HT1080 (cell line): ENCODE data around the gene MAST3. TPM values are rescaled to one million over a fixed set of nuclear protein-coding genes. Genes with fewer than 3 reads are reported as not detected.
"Not testable (repeated sequence)": the region's sequence is repeated elsewhere in the genome, so short reads cannot be mapped to it uniquely, and the experiment has no call there.

ENCODE experiments used
- DNase-seq: peaks from one replicate; pipeline ENCODE4 v3.0.0-alpha.2; 2015; ENCODE audit warnings: low read depth
- total RNA-seq: library from RNA; depleted of rRNA; stranded (reverse); fragments of >200 nt; shearing (Covaris generic); gene quantifications from 2 replicates; pipeline ENCODE4 v1.2.3, GENCODE V29; 2014

MAST3 gene
- total RNA-seq, 1 experiment from 2014 or later = 2.3 TPM

DNA sequence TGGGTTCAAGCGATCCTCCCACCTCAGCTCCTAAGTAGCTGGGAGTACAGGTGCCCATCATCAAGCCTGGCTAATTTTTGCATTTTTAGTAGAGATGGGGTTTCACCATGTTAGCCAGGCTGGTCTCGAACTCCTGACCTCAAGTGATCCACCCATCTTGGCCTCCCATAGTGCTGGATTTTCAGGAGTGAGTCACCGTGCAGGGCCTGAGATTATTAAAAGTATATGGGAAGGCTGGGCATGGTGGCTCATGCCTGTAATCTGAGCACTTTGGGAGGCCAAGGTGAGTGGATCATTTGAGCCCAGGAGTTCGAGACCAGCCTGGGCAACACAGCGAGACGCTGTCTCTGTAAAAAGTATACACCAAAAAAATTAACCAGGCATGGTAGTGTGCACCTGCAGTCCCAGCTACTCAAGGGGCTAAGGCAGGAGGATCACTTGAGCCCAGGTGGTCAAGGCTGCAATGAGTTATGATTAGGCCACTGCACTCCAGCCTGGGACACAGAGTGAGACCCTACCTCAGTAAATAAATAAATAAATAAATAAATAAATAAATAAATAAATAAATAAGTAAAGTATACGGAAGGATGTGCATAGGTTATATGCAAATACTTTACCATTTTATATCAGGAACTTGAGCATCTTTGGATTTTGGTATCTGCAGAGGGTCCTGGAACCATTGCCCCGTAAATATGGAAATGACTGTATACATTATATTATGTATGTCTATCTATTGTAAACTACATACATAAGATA is 11.7 kb upstream of the MAST3 start:
- DNase-seq = no peak

DNA sequence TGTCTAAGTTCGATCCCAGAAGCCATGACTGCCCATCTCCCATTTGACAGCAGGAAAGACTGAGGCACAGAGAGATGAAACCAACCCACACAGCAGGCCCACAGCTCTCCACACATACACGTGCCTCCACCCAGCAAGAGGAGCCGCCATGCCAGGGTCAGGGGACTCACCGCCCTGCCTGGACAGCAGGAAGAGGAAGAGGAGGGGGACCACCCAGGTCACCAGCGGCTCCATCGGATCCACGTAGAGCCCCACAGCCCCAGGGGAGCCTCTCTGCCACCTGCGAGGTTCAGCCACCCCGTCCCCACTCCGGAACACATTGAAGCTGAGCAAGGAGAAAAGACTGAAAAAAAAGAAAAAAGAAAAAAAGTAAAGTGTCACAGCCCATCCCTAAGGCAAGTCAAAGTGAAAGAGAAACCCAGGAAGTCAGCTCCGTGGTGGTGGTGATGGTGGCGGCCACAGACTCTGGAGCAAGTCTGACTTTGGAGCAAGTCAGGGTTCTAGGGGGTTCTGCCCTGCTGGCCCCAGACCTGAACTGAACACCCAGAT is 10.9 kb upstream of the MAST3 start, which contains the start of gene IL12RB1:
Gene IL12RB1 (minus strand): TSS at position 345 of the 549 bp plus-strand sequence. CDS start 111 bp downstream, at position 234.
- peak; percentile 26 for DNase-seq

DNA sequence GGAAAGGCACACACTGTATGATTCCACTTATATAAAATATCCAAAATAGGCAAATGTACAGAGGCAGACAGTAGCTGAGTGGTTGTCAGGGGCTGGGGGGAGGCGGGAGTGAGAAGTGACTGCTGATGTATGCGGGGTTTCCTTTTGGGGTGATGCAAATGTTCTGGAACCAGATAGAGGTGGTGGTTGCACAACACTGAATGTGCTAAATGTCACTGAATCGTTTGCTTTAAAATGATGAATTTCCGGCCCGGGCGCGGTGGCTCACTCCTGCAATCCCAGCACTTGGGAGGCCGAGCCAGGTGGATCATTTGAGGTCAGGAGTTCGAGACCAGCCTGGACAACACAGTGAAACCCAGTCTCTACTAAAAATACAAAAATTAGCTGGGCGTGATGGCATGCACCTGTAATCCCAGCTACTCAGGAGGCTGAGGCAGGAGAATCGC is 8.5 kb upstream of the MAST3 start:
- DNase-seq = peak; percentile 45

DNA sequence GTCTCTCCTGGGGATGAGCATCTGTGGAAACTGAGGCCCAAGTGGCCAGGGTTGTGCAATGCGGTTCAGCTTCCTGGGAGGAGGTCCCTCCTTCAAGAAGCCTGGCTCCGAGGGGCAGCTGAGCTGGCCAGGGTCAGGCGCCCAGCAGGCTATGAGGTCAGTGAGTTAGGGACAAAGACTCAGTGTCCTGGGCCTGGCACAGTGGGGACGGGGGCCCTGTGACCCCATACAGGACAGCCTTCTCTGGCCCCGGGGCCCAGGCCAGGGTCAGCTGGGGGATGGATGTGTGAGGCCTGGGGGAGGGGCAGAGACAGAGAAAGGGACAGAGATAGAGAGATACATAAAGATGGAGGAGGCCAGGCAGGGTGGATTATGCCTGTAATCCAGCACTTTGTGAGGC is 7.9 kb upstream of the MAST3 start:
- peak; percentile 28 for DNase-seq

DNA sequence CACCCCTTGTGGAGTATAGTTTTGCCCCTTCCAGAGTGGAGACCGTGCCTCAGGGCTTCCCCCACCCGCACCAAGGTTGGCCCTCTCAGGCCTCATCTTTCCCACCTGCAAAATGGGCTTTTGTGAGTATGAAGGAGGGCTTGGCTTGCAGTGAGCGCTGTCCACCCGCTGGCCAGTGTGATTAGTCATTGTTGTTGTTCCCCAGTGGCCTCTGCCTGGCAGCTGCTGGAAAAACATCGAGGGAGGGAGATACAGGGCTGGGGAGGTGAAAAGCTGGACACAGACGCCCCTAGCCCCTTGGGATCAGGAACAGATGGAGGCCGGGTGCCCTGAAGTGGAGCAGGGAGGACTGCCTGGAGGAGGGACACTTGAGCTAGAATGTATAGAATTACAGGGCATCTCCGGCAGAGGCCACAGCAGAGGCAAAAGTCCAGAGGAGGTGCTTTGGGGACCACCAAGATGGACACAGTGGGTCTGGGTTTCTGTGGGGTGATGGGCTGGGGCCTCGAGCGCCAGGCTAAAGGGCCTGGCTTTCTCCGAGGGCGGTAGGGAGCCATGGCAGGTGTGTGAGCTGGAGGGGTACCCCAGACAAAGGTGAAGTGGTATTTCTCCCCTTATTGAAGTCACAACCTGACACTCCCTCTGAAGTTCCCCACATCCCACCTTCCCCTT is 6.9 kb upstream of the MAST3 start:
- no peak for DNase-seq

DNA sequence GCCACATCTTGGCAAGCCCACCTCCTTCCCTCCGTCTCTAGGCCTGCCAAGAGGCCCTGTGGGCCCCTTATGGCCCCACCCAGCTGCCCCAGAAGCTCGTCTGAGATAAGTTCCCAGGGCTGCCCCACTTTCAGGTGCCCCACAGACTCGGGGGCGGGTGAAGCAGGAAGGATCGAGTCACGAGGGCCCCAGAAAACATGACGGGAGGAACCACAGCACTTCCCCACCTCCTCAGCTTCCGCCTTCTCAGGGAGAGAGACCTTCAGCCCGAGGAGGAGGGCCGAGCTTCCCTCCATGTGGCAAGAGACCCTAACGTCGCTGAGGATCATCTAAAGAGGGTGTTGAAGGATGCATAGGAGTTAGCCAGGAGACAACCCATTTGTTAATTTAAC is 6.4 kb upstream of the MAST3 start:
- DNase-seq = no peak

DNA sequence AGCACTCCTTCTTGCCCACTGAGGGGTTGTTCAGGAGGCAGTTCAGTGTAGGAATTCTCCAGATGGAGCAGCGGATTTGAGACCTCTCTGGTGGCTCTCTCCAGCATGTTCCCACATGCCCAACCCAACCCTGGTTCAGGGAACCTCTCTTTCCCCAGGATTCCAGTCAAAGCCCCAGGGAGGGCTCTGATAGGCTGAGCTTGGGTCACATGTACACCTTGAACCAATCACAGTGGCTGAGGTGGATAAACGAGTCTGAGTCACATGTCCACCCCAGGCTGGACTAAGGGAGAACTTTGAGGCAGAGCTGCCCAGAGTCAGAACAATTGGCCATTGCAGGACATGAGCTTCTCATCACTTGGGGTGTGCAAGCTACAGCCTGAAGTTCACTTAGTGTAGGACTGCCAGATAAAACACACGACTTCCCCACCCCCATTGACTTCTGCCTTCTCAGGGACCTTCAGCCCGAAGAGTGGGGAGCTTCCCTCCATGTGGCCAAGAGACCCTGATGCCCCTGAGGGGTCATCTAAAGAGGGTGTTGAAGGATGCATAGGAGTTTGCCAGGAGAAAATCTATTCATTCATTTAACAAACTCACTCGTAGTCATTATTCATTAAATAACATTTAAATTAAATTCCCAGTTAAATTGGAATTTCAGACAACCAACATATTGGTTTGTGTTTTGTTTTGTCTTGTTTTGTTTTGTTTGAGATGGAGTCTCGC is 4.0 kb upstream of the MAST3 start:
- DNase-seq = peak; percentile 67

DNA sequence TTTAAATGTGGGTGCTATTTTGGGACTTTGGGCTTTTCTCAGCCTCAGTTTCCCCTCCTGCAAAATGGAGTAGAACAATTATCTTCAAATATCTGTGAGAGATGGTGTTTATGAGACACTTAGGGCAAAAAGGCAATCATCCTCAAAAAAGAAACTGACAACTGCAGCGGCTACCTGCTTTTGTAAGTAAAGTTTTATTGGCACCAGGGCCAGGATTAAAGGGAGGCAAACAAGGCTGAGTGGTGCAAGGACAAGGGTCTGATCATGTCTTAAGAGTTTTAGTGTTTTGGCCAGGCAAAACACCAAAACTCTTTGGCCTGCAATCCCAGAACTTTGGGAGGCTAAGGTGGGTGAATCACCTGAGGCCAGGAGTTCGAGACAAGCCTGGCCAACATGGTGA is 1.3 kb upstream of the MAST3 start:
- DNase-seq = no peak

DNA sequence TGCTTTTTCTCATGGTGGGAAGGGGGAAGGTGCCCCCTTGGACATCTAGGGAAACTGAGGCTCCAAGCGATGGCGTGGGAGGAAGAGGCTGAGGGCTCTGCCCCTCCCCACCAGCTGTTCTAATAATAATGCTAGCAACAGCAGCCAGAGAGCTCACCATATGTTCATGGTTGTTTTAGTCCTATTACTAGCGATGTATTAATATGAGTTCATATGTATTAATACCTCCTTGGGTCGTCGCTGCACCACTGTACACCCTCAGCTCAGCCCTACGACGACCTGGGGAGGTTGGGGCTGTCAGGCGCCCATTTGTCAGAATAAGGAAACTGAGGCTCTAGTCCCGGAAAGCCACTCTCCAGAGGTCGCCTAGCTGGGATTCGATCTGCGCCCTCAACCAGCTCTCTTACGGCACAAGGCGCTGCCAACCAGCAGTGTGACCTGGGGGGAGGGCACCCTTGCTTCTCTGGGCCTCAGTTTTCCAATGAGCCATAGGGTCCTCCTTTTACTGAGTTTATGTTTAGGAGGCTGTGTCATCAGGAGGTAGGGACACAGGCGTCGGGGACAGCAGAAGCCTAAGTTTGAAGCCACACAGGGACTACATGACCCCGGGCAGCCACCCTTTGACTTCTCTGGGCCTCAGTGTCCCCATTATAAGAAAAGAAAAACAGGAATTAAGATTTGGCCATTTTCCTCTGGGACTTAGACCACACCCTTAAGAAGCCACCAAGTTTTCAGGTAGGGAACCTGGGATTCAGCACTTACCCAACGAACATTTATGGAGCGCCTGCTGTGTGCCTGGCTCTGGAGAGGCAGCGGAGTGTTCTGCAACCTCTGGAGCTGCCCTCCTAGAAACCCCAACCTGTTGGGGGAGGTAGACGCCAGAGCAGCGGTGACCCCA is 664 bp downstream of the MAST3 start:
- no peak for DNase-seq

DNA sequence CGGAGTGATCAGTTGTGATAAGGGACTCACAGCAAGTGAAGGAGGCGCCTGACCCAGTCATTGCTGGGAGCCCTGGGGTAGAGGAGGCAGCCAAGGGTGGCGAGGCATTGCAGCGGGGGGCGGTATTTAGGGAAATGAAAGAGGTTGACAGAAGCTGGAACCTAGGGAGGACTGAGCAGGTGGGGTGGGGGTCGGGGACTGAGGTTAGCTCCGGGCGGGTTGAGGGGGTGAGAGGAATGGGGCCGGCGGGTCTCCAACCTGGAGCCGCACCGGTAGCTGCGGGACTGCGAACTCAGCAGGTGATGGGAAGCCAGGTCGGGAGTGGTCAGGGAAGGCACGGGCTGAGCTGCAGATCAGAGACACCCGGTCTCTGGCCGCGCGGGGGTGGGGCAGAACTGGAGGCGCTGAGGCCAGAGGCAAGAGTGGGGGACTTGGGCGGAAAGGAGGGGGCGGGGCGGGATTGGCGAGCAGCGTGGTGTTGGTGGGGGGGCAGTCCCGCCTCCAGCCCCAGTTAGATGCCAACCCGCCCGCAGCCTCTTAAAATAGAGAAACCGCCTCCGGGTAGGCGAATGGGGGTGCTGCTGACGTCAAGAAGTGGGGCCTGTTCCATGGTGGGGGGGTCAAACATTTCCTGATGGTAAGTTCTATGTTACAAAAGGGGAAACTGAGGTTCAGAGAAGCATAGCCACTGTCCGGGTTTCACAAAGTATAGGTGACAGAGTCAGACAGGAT is 1.5 kb downstream of the MAST3 start:
- DNase-seq = no peak

DNA sequence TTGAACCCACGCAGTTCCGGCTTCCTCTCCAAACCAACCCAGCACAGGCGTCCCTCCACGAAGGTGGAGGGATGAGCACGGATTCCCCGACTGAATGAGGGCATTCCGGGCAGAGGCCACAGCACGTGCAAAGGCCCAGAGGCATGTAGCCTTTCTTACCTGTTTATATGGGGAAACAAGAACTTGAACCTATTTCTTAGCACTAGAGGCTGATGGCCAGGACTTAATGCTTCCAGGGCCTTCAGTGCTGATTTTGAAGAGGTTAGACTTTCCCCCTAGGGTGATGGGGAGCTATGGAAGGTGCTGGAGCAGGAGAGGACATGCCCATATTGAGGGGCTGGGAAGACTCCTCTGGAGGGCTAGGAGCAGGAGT is 2.0 kb downstream of the MAST3 start:
- no peak for DNase-seq

DNA sequence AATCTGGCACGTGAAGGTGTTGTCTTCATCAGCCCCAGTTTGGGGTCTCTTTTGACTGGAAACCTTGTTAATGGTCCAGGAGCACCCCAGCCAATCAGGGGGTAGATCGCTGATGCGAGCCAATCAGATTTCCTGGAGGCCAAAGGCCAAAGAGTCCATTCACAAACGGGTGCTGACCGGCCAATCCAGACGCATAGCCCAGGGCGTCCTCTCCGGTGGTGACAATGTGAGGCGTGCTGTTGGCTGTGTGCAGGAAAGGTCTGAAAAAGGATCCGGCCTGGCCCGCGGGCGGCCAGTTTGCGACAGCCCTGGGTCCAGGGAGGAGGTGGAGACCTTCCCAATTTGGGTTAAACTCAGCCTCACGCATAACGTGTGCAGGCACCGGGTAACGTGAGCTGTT is 3.1 kb downstream of the MAST3 start:
- DNase-seq = no peak

DNA sequence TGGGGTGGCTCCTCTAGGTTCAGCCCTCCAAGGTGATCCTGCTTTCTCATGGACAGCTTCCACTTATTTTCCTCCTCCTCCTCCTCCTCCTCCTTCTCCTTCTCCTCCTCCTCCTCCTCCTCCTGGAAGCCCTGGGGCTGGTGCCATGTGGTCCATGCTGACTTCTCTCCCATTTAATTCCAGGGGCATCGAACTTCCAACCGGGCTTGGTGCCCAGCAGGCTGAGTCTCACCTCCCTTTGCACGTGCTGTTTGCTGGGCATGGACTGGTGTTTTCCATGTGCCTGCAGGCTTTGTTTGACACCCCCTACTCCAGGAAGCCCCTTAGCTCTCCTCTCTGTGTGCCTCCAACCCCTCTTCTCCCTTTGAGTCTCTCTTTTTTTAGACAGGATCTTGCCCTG is 3.7 kb downstream of the MAST3 start:
- DNase-seq = no peak

DNA sequence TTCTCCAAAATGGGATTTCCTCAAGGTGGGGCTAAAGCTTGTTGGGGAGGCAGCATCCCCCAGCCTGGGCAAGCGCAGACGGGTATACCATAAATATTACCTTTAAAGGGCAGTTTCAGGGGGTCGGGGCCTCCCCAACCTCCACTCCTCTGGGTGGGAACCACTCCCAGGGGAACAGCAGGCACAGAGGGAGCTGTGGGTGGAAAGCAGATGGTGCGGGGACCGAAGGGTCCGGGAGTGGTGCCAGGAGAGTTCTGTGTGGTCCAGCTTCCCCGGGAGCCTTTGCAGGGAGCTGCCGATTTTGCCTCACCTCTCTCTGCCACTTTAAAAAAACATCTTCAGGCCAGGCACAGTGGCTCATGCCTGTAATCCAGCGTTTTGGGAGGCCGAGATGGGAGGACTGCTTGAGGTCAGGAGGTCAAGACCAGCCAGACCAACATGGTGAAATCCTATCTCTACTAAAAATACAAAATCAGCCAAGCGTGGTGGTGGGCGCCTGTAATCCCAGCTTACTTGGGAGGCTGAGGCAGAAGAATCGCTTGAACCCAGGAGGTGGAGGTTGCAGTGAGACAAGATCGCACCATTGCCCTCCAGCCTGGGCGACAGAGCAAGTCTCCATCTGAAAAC is 5.5 kb downstream of the MAST3 start:
- no peak for DNase-seq

DNA sequence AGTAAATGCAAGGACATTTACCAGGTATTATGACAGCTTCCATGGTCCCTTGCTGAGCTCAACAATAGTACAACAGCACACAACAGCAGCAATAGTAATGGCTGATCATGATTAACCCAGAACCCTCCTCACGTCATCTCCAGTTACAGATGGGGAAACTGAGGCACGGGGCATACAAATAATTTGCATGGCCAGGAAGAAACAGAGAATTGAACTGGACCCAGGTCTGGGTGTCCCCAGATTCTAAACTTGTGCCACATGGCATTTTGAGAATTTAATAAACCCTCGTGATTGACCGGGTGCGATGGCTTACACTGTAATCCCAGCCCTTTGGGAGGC is 7.2 kb downstream of the MAST3 start:
- no peak for DNase-seq

DNA sequence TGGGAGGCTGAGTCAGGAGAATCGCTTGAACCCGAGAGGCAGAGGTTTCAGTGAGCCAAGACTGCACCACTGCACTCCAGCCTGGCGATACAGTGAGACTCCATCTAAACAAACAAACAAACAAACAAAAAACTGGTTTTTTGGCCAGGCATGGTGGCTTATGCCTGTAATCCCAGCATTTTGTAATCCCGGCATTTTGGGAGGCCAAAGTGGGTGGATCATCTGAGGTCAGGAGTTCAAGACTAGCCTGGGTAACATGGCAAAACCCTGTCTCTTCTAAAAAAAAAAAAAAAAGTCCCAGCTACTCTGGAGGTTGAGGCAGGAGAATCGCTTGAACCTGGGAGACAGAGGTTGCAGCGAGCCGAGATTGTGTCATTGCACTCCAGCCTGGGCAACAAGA is 7.7 kb downstream of the MAST3 start:
- DNase-seq = not testable (repeated sequence)

DNA sequence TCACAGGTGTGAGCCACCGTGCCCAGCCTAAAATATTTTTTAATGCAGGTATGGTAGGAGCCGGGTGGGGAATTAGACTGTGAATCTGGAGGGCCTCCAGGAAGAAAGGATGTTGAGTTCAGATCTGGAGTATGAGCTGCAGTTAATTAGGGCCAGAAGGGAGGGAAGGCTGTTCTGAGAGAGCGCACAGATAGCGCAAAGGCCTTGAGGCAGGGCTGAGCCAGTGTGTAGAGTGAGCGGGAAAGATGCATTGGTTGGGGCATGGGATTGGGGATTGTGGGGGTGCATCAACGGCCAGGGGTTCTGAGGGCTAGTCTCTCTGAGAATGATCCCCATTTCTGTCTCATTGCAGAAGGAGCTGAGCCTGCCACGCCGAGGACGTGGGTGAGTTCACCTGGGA is 9.7 kb downstream of the MAST3 start:
- no peak for DNase-seq

DNA sequence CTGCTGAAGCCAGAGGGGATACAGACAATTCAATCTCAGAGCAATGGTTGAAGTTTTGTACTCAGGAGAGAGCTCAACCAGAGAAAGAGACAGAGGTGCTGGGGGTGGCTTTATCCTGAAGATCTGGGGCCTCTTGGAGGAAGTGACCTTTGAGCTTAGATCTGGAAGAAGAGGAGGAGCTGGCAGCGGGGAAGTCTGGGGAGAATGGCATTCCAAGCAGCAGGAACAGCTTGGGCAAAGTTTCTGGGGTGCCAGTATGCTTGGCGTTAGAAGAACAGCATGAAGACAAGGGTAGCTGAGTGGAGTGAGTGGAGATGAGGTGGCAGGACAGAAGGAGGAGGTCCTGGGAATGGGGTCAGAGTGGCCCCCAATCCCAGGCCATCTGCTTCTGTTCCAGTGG is 11.3 kb downstream of the MAST3 start:
- no peak for DNase-seq

DNA sequence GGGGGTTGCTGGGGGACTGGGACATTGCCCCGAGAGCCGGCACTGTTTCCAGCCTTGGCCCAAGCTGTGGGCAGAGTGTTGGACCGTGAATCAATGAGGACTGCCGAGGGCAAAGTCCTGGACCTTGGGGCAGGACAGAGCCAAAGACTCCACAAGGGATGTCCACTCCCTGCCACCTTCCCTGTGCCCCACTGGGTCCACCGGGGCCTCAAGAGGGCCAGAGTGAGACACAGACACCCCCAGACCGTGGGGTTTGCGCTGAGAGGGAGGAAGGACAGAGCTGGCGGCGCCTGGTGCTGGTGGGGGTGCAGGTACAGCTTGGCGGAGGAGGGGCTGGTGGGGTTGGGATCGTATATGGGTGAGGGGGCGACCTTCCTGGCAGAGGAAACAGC is 11.8 kb downstream of the MAST3 start:
- no peak for DNase-seq
